GM12801 (cell line): ENCODE data around the gene ZC2HC1C.

Source experiments
- TF ChIP-seq, protein P1 (sequence below): IDR thresholded peaks from one replicate; pipeline ENCODE4 v1.5.1; 2011; ENCODE audit warnings: control low read depth; ENCODE audit not compliant: insufficient read length; ENCODE audit errors: extremely low read depth

The ZC2HC1C gene, protein sequence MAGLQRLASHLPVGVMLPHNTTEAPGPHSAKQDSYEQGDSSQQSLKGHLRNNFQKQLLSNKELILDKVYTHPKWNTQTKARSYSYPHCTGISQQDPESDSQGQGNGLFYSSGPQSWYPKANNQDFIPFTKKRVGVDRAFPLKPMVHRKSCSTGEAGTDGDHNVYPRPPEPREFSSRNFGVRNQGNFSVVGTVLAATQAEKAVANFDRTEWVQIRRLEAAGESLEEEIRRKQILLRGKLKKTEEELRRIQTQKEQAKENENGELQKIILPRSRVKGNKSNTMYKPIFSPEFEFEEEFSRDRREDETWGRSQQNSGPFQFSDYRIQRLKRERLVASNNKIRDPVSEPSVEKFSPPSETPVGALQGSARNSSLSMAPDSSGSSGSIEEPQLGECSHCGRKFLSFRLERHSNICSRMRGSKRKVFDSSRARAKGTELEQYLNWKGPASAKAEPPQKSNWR

DNA sequence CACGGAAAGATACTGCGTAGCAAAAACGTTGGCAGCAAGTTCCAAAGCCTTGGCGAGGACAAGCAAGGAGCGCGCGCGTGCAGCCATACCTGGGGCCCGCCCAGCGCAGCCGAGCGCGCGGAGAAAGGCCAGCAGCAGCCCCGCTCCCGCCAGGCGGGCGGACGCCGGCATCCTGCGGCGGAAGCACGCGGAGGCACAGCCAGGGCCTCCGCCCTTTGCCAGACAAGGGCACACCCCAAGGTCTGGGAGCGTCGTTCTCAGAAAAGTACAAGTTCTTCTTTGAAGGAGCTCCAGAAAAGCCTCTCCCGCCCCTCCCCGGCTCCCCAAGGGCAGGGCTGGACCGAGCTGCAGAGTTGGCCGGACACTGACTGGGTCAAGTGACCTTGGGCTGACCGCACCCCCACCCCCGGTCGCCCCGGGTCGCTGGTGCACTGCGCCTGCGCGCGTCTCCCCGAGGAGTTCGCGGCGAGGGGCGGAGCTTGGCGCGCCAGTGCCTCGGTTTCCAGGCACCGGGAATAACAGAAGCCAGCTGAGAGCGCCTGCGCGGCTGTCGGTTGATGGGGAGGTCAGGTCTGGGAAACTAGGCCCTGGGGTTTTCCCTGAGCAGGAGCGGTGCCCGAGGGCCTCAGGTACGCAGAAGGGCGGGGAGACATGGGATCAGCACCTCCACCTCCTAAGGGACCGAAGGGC lies at the start of gene ZC2HC1C:
TSS of gene ZC2HC1C (plus strand) at position 521 of the 690 bp plus-strand sequence. CDS start 933 bp downstream, outside the sequence.
- TF ChIP-seq, protein P1, sequence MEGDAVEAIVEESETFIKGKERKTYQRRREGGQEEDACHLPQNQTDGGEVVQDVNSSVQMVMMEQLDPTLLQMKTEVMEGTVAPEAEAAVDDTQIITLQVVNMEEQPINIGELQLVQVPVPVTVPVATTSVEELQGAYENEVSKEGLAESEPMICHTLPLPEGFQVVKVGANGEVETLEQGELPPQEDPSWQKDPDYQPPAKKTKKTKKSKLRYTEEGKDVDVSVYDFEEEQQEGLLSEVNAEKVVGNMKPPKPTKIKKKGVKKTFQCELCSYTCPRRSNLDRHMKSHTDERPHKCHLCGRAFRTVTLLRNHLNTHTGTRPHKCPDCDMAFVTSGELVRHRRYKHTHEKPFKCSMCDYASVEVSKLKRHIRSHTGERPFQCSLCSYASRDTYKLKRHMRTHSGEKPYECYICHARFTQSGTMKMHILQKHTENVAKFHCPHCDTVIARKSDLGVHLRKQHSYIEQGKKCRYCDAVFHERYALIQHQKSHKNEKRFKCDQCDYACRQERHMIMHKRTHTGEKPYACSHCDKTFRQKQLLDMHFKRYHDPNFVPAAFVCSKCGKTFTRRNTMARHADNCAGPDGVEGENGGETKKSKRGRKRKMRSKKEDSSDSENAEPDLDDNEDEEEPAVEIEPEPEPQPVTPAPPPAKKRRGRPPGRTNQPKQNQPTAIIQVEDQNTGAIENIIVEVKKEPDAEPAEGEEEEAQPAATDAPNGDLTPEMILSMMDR = no peak

DNA sequence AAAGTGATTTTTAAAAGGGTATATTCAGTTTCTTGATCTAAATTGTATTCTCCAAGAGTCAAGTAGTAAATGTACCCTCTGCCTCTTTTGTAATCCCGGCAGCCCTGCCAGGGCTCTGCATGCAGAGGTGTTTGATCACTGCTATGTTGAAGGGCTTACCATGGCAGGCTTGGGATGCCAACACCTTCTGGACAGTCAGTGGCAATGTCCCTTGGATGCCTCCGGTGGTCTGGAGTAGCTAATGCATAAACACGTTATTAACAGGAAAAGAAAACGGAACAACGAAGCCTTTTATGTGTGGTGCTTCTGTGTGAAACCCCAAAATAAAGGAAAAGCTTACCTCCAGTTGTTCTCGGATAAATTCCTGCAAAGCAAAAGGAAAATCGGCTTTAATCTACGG lies 46.8 kb upstream of the ZC2HC1C start:
- TF ChIP-seq, protein P1 = no peak

DNA sequence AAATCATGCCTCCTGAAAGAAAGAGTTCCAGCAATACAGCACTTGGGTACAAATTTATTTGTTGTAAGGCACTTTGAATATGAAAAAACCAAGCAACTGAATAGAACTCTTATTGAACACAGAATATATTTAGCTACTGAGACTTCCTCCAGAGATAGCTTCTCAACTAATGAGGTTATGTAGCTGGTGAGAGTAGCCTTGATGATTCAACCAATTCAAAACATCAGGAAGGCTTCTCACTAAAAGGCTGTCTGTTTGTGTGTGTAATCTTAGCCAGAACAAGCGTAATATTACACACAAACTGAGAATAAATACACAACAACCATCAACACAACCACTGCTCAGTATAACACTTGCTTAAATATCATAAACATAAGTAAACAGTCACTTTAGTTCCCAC lies 46.3 kb upstream of the ZC2HC1C start:
- TF ChIP-seq, protein P1 = no peak

DNA sequence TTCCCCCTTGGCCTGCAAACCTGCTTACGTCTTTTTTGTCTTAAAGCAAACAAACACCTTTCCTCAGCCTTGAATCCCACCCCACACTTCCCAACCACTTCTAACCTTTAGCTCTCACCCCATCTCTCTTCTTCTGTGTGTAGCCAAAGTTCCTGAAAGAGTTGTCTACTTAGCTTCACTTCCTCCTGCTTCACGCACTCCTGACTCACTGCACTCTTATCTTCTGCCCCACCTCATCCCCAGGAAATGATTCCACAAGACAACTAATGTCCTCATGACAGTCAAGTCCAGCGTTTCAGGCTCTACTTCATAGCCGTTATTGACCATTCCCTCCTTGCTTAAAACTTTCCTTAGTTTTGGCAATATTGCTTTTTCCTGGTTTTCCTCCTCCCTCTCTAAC lies 44.4 kb upstream of the ZC2HC1C start:
- TF ChIP-seq, protein P1 = no peak

DNA sequence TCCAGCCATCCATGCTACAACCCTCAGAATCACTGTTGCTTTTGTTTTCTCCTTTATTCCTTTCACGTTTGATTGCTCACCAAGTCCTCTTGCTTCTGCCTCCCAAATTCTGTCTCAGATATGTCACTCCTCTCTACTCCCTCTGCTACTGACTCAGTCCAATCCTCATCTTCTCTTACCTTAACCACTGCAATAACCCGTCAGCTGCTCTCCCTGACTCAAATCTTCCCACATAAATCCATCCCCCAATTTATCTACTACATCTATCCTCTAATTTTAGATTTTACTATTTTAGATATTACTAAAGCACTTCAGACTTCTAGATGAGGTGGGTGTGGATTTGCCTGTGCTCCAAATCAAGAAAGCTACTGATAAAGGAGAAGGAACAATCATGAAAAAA lies 43.6 kb upstream of the ZC2HC1C start:
- TF ChIP-seq, protein P1 = no peak

DNA sequence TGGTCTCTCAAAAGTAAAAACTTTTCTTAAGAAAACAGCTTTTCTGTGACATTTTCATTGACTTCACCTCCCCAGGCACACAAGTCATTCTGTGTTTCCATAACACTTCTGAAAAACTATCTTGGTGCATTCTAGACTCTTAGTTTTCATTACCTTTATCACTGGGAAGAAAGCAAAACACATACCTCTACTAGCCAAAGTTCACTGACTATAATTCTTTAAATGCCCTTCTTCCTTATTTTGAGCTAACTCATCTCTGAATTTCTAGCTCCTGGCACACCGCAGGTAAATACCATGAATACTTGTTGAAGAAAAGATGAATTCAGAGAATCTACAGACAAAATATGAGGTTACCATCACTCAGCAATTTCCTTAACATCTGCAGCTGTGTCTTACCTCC lies 39.3 kb upstream of the ZC2HC1C start:
- TF ChIP-seq, protein P1 = no peak

DNA sequence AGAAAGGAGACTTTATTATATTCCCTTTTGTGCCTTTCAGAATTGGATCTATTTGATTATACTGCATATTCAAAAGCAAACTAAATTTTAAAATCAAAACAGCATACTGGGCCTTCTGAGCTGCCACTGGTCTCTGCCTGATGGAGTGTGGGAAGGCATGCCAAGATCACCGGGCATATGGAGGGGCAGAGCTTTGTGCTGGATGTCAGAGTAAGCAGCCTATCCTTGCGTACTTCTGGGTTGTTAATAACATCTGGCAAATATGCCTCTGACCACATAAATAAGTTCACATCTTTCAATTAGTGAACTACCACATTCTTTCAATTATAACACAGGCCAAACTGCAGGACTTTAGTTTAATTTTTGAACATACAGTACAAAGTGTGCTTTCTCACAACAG lies 36.5 kb upstream of the ZC2HC1C start:
- TF ChIP-seq, protein P1 = no peak
